ENCODE measurements around the gene DIS3L2. TPM values are rescaled to one million over a fixed set of nuclear protein-coding genes. Genes with fewer than 3 reads are reported as not detected.

Gene DIS3L2
- total and polyA plus RNA-seq, 2 experiments from 2014 or later = 15.2 to 25.3 TPM

DNA sequence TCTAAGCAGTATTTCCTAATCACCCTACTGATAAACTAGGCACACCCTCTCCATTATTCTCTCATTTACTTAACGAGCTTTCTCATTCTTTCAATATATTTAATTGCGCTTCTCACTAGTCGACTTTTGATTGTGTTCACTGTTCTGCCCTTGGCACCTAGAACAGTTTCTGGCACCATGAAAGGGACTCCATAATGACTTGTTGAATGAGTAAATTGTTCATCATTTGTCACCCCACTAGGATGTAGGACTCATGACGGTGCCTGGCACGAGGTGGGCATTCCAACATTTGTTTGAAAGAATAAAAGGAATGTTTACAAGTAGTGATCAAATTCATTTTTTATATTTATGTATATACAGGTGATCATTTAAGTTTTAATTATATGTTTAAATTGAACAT, 123.7 kb downstream of the DIS3L2 start:
- Histone ChIP-seq H3K27me3 (ENCODE audit: insufficient read depth) (no peaks in the 10 kb centered on the region), H3K36me3 (ENCODE audit: insufficient read depth) (0 out of 2 replicates have a peak, but pooled peaks cover 4% of the 10 kb centered on the region), H4K20me1 (replicated peaks; ENCODE audit: insufficient read depth) (no peaks in the 10 kb centered on the region), H3F3A (replicated peaks; ENCODE audit: low read depth) (no peaks in the 10 kb centered on the region), H3K4me1 (ENCODE audit: insufficient read depth) (no peaks in the 10 kb centered on the region; the same call in 1 of the 2 replicates), H3K27ac (ENCODE audit: low read depth) (no peak overlapping the region), H2AFZ (no peak overlapping the region), H3K4me2 (no peak overlapping the region), H3K9me2 (ENCODE audit: insufficient read depth) (0 out of 2 replicates have a peak, but pooled peaks cover 6% of the 10 kb centered on the region), H3K4me3 (no peak overlapping the region), H3K79me2 (replicated peaks; ENCODE audit: insufficient read depth) (no peaks in the 10 kb centered on the region)
- Mint-ChIP-seq H3K36me3 (ENCODE audit: low read depth) (peaks cover 10% of the 10 kb centered on the region; the same call in 2 of the 3 replicates), H3K4me3 (no peak overlapping the region), H3K9me3 (peaks cover 17% of the 10 kb centered on the region), H3K27ac (no peak overlapping the region), H3K27me3 (ENCODE audit: insufficient read depth, low read depth, poor library complexity) (peaks cover under 1% of the 10 kb centered on the region), H3K4me1 (peaks cover 2% of the 10 kb centered on the region)
- no peak for ATAC-seq
- DNase-seq (ENCODE audit: low spot score) = no peak
- TF ChIP-seq EZH2phosphoT487 (IDR thresholded peaks at IDR 0.05; ENCODE audit: unreplicated experiment) = no peak
- TF ChIP-seq ZNF462 (CRISPR knock-in tag; IDR thresholded peaks at IDR 0.05) = no peak
- TF ChIP-seq NANOG (IDR thresholded peaks at IDR 0.05; ENCODE audit: borderline replicate concordance) = no peak
- TF ChIP-seq ZNF114 (CRISPR knock-in tag; IDR thresholded peaks at IDR 0.05) = no peak

DNA sequence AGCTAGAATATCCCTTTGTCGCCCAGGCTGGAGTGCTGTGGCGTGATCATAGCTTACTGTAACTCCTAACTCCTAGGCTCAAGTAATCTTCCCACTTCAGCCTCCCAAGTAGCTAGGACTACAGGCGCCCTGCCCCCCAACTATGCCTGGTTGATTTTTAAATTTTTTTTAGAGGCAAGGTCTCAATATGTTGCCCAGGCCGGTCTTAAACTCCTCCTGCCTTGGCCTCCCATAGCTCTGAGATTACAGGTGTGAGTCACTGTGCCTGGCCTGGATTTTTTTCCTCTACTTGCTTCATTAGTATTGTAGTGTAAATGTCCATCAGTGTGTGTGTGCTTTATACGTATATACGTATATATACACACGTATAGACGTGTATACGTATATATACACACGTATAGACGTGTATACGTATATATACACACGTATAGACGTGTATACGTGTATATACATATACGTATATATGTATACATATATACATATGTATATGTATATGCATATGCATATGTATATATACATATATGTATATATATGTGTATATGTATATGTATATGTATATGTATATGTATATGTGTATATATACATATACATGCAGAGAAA, 124.4 kb downstream of the DIS3L2 start:
- H3K4me1 Mint-ChIP-seq = peaks cover 5% of the 10 kb centered on the region
- DNase-seq (ENCODE audit: low spot score) = no peak
- H3K4me1 ChIP-seq (ENCODE audit: insufficient read depth) = no peaks in the 10 kb centered on the region; the same call in none of the 2 replicates
- TF ChIP-seq JUNB (IDR thresholded peaks at IDR 0.05; ENCODE audit: unreplicated experiment) = no peak
- no peak for TF ChIP-seq EZH2 (IDR thresholded peaks at IDR 0.05; ENCODE audit: low read depth, unreplicated experiment)
- no peak for TF ChIP-seq CTCF (conservative IDR thresholded peaks at IDR 0.05; ENCODE audit: low read depth in 2 of 2)
- TF ChIP-seq NANOG (IDR thresholded peaks at IDR 0.05; ENCODE audit: borderline replicate concordance) = no peak
- TF ChIP-seq, protein P1, sequence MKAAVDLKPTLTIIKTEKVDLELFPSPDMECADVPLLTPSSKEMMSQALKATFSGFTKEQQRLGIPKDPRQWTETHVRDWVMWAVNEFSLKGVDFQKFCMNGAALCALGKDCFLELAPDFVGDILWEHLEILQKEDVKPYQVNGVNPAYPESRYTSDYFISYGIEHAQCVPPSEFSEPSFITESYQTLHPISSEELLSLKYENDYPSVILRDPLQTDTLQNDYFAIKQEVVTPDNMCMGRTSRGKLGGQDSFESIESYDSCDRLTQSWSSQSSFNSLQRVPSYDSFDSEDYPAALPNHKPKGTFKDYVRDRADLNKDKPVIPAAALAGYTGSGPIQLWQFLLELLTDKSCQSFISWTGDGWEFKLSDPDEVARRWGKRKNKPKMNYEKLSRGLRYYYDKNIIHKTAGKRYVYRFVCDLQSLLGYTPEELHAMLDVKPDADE (IDR thresholded peaks at IDR 0.05) = no peak
- no peak for TF ChIP-seq ZNF114 (CRISPR knock-in tag; IDR thresholded peaks at IDR 0.05)
- no peak for TF ChIP-seq STAT1 (IDR thresholded peaks at IDR 0.05; ENCODE audit: unreplicated experiment)

More for the DNA sequence above, 124.4 kb downstream of the DIS3L2 start:
- H3F3A ChIP-seq (replicated peaks; ENCODE audit: low read depth) = no peaks in the 10 kb centered on the region
- H2AFZ ChIP-seq = no peak overlapping the region
- 0 out of 2 replicates have a peak, but pooled peaks cover 4% of the 10 kb centered on the region for H3K36me3 ChIP-seq (ENCODE audit: insufficient read depth)
- H3K36me3 Mint-ChIP-seq (ENCODE audit: low read depth) = peaks cover 10% of the 10 kb centered on the region; the same call in 2 of the 3 replicates
- H3K27me3 Mint-ChIP-seq (ENCODE audit: insufficient read depth, low read depth, poor library complexity) = no peaks in the 10 kb centered on the region
- H3K4me3 ChIP-seq = no peak overlapping the region
- H3K79me2 ChIP-seq (replicated peaks; ENCODE audit: insufficient read depth) = no peaks in the 10 kb centered on the region
- H3K4me3 Mint-ChIP-seq = no peak overlapping the region
- H4K20me1 ChIP-seq (replicated peaks; ENCODE audit: insufficient read depth) = no peaks in the 10 kb centered on the region
- peaks cover 17% of the 10 kb centered on the region for H3K9me3 Mint-ChIP-seq
- no peak for ATAC-seq
- 0 out of 2 replicates have a peak, but pooled peaks cover 6% of the 10 kb centered on the region for H3K9me2 ChIP-seq (ENCODE audit: insufficient read depth)
- H3K27ac ChIP-seq (ENCODE audit: low read depth) = no peak overlapping the region
- no peak overlapping the region for H3K27ac Mint-ChIP-seq
- H3K27me3 ChIP-seq (ENCODE audit: insufficient read depth) = no peaks in the 10 kb centered on the region
- H3K4me2 ChIP-seq = no peak overlapping the region
